ENCODE data around the gene KCND3. TPM values are rescaled to one million over a fixed set of nuclear protein-coding genes. Genes with fewer than 3 reads are reported as not detected.

The KCND3 gene
- total RNA-seq, 1 donor from 2014 or later, result 2.2 TPM

GRCh38 chr1:111848852-111849545 lies 140.5 kb downstream of the KCND3 start:
- Mint-ChIP-seq H3K4me1 (ENCODE audit: unreplicated experiment) (no peaks in the 10 kb centered on the region), H3K36me3 (no peaks in the 10 kb centered on the region), H3K9me3 (no peaks in the 10 kb centered on the region), H3K27me3 (peaks cover 51% of the 10 kb centered on the region), H3K27ac (no peak overlapping the region), H3K4me3 (no peak overlapping the region)
- no peak for DNase-seq (ENCODE audit: extremely low spot score, unreplicated experiment)
- TF ChIP-seq, protein P1, sequence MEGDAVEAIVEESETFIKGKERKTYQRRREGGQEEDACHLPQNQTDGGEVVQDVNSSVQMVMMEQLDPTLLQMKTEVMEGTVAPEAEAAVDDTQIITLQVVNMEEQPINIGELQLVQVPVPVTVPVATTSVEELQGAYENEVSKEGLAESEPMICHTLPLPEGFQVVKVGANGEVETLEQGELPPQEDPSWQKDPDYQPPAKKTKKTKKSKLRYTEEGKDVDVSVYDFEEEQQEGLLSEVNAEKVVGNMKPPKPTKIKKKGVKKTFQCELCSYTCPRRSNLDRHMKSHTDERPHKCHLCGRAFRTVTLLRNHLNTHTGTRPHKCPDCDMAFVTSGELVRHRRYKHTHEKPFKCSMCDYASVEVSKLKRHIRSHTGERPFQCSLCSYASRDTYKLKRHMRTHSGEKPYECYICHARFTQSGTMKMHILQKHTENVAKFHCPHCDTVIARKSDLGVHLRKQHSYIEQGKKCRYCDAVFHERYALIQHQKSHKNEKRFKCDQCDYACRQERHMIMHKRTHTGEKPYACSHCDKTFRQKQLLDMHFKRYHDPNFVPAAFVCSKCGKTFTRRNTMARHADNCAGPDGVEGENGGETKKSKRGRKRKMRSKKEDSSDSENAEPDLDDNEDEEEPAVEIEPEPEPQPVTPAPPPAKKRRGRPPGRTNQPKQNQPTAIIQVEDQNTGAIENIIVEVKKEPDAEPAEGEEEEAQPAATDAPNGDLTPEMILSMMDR (conservative IDR thresholded peaks at IDR 0.05), result no peak

GRCh38 chr1:111847466-111847865 lies 142.0 kb downstream of the KCND3 start:
- TF ChIP-seq, protein P1 (conservative IDR thresholded peaks at IDR 0.05), result no peak
- H3K27me3 Mint-ChIP-seq, result peaks cover 44% of the 10 kb centered on the region

DNA sequence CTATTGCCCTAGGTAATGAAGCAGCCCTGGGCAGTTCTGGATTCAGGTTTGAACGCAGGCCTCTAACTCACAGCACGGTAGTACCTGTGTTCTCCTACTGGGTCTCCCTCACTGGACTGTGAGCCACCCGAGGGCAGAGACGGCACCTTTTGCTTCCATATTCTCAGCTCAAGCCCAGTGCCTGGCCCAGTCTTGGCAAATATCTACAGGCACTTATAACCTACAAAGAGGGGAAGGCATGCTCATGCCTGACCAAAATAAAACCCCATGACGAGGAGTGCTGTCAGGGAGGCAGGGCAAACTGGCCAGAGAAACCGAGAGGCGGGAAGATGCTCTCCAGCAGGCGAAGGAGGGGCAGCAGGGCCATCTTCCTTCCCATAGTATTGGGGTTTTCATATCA lies 142.6 kb downstream of the KCND3 start:
- Mint-ChIP-seq H3K36me3 (no peaks in the 10 kb centered on the region), H3K27me3 (peaks cover 38% of the 10 kb centered on the region), H3K4me3 (no peak overlapping the region), H3K27ac (no peak overlapping the region), H3K4me1 (ENCODE audit: unreplicated experiment) (no peaks in the 10 kb centered on the region), H3K9me3 (no peaks in the 10 kb centered on the region)
- TF ChIP-seq, protein P1 (conservative IDR thresholded peaks at IDR 0.05), result no peak
- DNase-seq (ENCODE audit: extremely low spot score, unreplicated experiment), result no peak

More at GRCh38 chr1:111847466-111847865, 142.0 kb downstream of the KCND3 start:
- Mint-ChIP-seq H3K9me3 (no peaks in the 10 kb centered on the region), H3K36me3 (no peaks in the 10 kb centered on the region), H3K4me3 (no peak overlapping the region), H3K27ac (no peak overlapping the region), H3K4me1 (ENCODE audit: unreplicated experiment) (no peaks in the 10 kb centered on the region)
- DNase-seq (ENCODE audit: extremely low spot score, unreplicated experiment), result no peak

- no peaks in the 10 kb centered on the region for H3K9me3 Mint-ChIP-seq
- no peaks in the 10 kb centered on the region for H3K4me1 Mint-ChIP-seq (ENCODE audit: unreplicated experiment)
- no peak for DNase-seq (ENCODE audit: extremely low spot score, unreplicated experiment)
- H3K4me3 Mint-ChIP-seq, result no peak overlapping the region
- H3K36me3 Mint-ChIP-seq, result no peaks in the 10 kb centered on the region
- no peak overlapping the region for H3K27ac Mint-ChIP-seq
- peaks cover 27% of the 10 kb centered on the region for H3K27me3 Mint-ChIP-seq
- TF ChIP-seq, protein P1 (conservative IDR thresholded peaks at IDR 0.05), result no peak
These were observed 146.3 kb downstream of the KCND3 start for GRCh38 chr1:111843177-111843576.

DNA sequence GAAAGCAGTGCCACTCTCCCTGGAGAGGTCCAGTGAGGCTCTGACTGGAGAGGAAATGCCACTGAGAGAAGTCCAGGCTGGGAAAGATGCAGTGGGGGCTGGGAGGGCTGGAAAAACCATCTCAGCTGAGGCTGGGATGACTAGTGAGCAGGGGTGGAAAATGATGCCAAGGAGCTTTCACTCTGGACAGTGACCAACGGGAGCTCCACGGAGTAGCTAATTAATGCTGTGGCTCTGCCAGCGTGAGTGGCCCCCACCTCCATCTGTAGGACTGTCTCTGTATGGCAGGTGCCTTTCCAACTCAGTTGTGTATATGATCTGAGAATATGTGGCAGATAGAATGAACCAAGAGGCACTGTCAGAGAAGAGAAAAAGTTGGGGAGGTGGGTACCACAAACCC lies 147.1 kb downstream of the KCND3 start:
- no peaks in the 10 kb centered on the region for H3K9me3 Mint-ChIP-seq
- H3K27ac Mint-ChIP-seq, result no peak overlapping the region
- TF ChIP-seq, protein P1 (conservative IDR thresholded peaks at IDR 0.05), result no peak
- no peaks in the 10 kb centered on the region for H3K4me1 Mint-ChIP-seq (ENCODE audit: unreplicated experiment)
- H3K36me3 Mint-ChIP-seq, result no peaks in the 10 kb centered on the region
- H3K4me3 Mint-ChIP-seq, result no peak overlapping the region
- peaks cover 27% of the 10 kb centered on the region for H3K27me3 Mint-ChIP-seq
- no peak for DNase-seq (ENCODE audit: extremely low spot score, unreplicated experiment)

All from type B pancreatic cell (in vitro differentiated cells).